GM18505 (cell line): ENCODE results near the gene ANO1.
"Not testable (repeated sequence)": the region's sequence is repeated elsewhere in the genome, so short reads cannot be mapped to it uniquely, and the experiment has no call there.

Experiments used
- ATAC-seq: cut with Tn5 transposase; IDR thresholded peaks from one replicate; pipeline ENCODE4 v1.9.1; 2021; ENCODE audit not compliant: unreplicated experiment
- POLR2A ChIP-seq: IDR thresholded peaks from 4 replicates; pipeline ENCODE4 v1.6.1; 2011; ENCODE audit warnings: borderline replicate concordance; ENCODE audit not compliant: insufficient read depth, insufficient read length; ENCODE audit errors: extremely low read depth

ANO1 gene

GRCh38 chr11:70192666-70193410 lies 114.7 kb downstream of the ANO1 start:
- ATAC-seq: no peak

GRCh38 chr11:70193411-70194292 lies 115.5 kb downstream of the ANO1 start:
- no peak for ATAC-seq
- TF ChIP-seq POLR2A: no peak

More at GRCh38 chr11:70192666-70193410, 114.7 kb downstream of the ANO1 start:
- no peak for TF ChIP-seq POLR2A

- TF ChIP-seq POLR2A: no peak
- ATAC-seq: no peak
Observed at GRCh38 chr11:70194792-70195791, 117.0 kb downstream of the ANO1 start.

GRCh38 chr11:70200212-70200844 lies 122.2 kb downstream of the ANO1 start:
- no peak for ATAC-seq
- no peak for TF ChIP-seq POLR2A

GRCh38 chr11:70201047-70201446 lies 122.9 kb downstream of the ANO1 start:
- not testable (repeated sequence) for ATAC-seq

- no peak for ATAC-seq
- no peak for TF ChIP-seq POLR2A
Observed at GRCh38 chr11:70201882-70202861, 124.1 kb downstream of the ANO1 start.

GRCh38 chr11:70202920-70203750 lies 125.0 kb downstream of the ANO1 start, which contains the start of gene FADD:
Gene FADD (plus strand): TSS chr11:70203296. CDS start chr11:70203460, 164 bp downstream.
- peak; percentile 73 for ATAC-seq
- TF ChIP-seq POLR2A: peak; percentile 92

GRCh38 chr11:70203751-70204465 lies 125.8 kb downstream of the ANO1 start:
- peak; percentile 24 for TF ChIP-seq POLR2A
- ATAC-seq: peak; percentile 37

GRCh38 chr11:70204466-70204799 lies 126.3 kb downstream of the ANO1 start:
- TF ChIP-seq POLR2A: no peak

GRCh38 chr11:70205049-70205725 lies 127.1 kb downstream of the ANO1 start:
- ATAC-seq: no peak
- TF ChIP-seq POLR2A: no peak

More at GRCh38 chr11:70204466-70204799, 126.3 kb downstream of the ANO1 start:
- ATAC-seq: no peak
